Measurements from ENCODE around the gene SCD5.
A peak's percentile ranks its signal among the peaks of the same experiment; 100 is the strongest.
"Not testable (repeated sequence)": the region's sequence is repeated elsewhere in the genome, so short reads cannot be mapped to it uniquely, and the experiment has no call there.

Gene SCD5

GRCh38 chr4:82798168-82799005 lies at the start of gene SCD5:
Gene SCD5, minus strand, starts transcription at chr4:82798796. Its CDS starts 259 bp downstream, at chr4:82798537.
- peak; percentile 47 for DNase-seq

DNA sequence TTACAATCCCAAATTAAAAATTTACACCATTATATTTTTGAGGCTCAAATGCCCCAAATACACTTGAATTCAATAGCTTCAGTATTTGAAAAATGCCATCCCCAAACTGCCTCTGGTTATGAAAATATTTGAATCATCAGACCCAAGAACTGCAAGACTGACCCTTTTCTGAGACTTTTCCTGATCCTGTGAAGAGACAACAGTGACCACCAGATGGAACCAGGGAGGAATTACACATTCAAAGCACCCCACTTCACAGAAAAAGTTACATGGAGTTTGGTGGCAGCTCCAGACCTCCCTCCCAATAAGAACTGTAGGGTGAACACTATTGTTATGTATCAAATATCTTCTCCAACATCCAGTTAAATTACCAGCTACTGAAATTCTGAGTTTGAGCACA lies 44.0 kb upstream of the SCD5 start:
- no peak for DNase-seq

GRCh38 chr4:82839624-82840023 lies 41.0 kb upstream of the SCD5 start:
- no peak for DNase-seq

GRCh38 chr4:82833696-82834313 lies 35.2 kb upstream of the SCD5 start:
- no peak for DNase-seq

GRCh38 chr4:82833060-82833459 lies 34.5 kb upstream of the SCD5 start:
- not testable (repeated sequence) for DNase-seq

GRCh38 chr4:82825425-82825824 lies 26.8 kb upstream of the SCD5 start:
- DNase-seq = no peak

DNA sequence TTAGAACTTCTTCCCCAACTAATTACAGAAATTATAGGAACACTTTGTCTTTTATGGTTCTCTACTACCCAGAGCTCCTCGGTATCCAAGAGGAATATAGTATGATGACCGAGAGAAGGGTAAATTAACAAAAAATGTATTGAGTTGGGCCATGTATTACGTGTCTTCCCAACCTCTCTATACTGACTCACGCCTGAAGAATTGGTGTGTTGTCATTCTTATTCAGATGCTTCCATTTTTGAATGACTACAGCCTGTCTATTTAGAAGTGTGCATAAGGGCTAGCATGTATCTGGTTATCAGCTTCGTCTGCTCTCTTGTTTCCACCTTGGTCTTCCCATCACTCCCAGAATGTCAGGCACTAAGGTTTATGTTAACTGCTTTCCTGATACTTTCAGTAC lies 24.5 kb upstream of the SCD5 start:
- no peak for DNase-seq

DNA sequence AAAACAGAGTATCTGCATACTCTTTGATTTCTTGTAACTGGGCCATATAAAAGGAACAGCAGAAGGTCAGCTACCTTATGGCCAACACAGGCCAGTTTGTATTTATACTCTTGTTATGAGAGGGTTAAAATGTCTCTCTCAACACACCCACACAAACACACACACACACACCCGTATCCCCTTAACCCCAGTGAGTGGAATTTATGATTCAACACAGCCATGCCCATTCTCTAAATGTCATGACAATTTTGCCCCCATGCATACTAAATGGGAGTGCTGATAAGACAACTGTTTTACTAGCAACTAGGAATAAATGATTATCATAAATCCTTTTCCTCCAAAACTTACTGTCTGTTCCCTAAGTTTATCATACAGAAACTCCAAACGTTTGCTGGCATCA lies 22.1 kb upstream of the SCD5 start:
- DNase-seq = no peak

DNA sequence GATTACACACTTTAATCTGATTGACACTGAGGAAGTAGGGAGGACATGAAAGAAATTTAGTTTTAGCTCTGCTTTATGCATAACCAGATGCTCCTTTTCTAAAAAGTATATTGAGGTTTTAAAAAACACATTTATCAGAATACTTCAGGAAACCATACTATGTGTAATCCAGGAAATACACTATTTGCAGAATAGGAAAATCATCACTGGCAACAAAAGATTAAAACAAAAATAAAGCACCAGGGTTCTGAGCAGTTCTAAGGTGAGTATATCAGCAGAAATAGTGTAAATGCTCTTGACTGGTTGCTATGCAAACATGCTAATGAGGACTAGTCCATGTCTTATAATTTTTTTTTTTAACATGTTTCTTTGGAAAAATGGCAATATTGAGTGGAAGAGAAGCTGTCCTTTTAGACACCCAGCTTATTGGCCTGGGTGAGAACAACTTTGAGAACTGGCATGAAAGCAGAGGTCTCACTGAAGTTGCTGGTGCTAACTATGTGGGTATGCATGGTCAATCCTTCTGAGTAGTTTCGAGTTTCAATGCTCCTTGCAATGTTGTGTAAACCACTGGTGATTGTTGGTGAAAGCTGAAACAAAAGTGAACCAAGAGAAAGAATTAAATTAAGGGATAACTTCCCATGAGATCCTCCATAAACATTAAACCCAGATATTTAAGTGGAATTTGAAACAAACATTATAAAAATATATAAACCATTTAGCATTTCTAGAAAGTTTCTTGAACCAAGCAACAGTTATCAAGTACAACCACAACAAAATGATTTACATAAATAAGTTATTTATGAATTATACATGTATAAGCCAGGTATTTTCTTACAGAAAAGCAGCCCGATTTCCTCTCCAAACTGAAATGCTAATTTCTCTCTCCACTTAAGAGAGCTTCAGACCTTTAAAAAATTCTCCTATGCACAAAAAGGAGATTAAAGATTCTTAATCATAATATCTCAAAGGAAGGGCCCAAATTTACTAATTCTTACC lies 20.4 kb upstream of the SCD5 start:
- no peak for DNase-seq

- not testable (repeated sequence) for DNase-seq
Measured at GRCh38 chr4:82816874-82817273, 18.3 kb upstream of the SCD5 start.

DNA sequence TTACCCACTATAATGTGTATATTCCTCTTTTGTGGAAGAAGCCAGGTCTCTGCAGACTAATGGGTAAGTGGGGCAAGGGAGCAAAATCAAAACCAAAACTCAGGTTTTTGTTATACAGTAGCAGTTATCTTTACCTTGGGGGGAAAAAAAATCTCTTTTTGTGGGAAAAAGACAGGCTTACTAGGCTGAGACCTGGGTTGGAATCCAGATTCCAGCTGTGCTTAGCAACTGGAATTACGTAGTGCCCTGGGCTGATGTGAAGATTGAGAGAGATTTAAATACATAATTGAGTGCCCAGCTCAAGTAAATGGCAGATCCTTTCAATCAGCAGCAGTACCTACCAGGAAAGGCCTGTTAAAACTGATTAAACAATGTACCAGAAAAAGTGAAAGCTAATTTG lies 15.4 kb upstream of the SCD5 start:
- DNase-seq = no peak

DNA sequence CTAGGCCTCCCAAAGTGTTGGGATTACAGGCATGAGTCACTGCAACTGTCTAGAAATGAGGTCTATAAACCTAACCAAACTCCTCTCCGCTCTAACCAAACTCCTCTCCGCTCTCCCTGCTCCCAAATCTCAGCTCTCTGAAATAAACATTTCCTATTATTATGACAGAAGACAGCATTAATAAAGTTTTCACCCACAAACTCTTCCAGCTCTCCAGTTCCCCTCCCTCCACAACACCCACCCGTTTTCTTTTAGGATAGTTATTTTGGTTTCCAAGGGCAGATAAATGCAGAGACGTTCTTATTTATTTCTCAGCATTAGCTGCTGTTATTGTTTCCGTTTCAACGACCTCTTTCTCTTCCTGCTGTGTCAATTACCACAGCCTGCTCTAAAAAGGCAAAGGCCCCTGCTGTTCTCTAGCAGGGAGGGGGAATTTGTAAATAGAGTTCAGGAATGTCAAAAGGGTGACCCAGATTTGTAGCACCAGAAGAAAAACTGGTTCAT lies 13.3 kb upstream of the SCD5 start:
- DNase-seq = no peak

DNA sequence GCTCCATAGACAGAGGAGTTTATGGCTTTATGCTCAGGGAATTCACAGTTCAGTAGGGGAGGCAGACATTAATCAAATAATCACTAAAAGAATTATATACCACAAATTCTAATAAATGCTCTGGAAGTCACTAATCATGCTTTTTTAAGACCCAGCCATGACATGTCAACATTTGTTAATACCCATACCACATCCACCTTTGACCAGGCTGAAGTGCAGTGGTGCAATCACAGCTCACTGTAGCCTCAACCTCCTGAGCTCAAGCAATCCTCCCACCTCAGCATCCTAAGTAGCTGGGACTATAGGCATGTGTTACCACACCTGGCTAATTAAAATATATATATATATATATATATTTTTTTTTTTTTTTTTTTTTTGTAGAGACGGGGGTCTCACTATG lies 12.8 kb upstream of the SCD5 start:
- no peak for DNase-seq

DNA sequence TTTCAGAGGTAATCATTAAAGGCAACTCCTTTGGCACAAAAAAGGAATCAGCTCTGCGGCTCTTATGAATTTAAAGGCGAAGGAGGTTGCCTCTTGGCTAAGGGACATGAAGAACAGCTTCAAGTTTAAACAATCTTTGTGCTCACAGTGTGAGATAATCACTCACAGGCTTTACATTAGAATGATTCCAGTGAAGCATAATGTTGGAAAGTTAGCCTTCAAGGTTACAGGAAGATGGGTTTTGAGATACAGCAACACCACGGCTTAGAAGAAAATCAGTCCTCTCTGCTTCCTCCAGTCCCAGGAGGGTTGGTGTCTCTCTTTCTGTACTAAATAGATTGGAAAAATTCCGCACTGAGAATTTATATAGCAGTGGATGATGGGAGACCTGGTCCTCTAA lies 11.6 kb upstream of the SCD5 start:
- no peak for DNase-seq

DNA sequence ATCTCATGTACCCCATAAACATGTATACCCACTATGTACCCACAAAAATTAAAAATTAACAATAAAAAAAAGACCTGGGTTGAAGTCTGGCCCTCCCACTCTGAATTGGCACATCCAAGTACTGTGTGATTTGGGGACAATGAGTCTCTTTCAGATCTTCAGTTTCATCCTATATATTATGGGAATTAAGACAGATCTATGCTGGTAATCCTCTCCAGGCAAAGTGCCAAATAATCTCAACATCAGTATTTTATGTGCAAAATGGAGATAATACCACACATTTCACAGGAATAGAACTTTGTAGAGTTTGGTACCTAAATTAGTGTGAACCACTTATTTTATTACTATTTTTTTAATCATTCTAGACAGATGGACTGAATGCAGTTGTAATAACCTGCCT lies 11.0 kb upstream of the SCD5 start:
- no peak for DNase-seq

- DNase-seq = no peak
Measured at GRCh38 chr4:82803746-82804145, 5.2 kb upstream of the SCD5 start.

DNA sequence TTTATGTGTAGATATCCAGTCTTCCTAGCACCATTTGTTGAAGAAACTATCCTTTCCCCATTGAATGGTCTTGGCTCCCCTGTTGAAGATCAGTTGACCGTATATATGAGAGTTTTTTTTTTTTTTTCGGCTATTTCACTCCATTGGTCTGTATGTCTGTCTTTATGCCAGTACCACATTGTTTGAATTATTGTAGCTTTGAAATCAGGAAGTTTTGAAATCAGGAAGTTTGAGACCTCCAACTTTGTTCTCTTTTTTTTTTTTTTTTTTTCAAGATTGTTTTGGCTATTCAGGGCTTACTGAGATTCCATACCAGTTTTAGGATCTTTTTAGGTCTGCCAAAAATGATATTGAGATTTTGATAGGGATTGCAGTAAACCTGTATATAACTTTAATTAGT lies 4.3 kb upstream of the SCD5 start:
- DNase-seq = no peak

- no peak for DNase-seq
Measured at GRCh38 chr4:82801910-82802521, 3.4 kb upstream of the SCD5 start.

DNA sequence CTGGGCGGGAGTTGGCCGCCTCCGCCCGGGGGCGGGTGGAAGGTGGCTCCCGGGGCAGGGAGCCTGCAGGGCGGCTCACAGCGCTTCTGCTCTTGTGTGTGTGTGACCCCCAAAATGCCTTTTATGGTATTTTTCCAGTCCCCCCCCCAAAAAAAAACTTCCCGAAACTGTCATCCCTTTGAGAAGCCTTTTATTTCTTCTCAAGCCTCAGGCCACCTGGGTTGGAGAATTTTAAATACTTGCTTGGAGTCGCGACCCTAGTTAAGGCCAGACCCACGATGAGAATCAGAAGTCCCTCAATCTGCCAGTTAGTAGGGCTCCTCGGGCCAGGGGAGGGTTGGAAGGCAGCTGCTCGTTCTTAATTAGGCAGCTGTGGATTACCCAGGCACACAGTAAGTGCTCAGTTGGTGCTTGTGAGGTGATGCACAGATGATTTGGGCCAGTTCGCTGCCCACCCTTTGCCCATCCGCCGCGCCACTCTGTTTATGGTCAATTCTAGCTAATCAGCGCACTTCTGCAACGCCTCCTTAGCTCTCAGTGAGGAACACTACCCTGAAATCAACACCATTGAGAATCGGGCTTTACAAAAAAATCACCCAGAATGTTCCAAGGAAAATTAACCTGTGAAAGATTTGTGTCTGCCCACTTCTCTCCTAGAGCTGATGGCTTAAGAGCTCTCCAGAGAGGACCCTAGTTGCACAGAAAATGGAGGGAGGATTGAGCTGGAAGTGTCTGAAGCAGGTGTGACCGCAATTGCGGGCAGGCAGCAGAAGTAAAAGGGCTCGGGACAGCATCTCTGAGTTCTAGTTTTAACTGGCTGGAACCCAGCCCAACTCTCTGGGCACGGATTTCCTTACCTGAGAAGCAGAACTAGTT lies 648 bp upstream of the SCD5 start:
- DNase-seq = no peak

- peak; percentile 4 for DNase-seq
Measured at GRCh38 chr4:82797405-82798111, 1.0 kb downstream of the SCD5 start.

GRCh38 chr4:82797040-82797404 lies 1.6 kb downstream of the SCD5 start:
- no peak for DNase-seq
